Body of pancreas (tissue), 4 donors: ENCODE data around the gene AK9. TPM values are rescaled to one million over a fixed set of nuclear protein-coding genes. Genes with fewer than 3 reads are reported as not detected.

ENCODE experiments used
- ATAC-seq: fragments of 150-250 bp; one replicate; pipeline ENCODE4 v1.9.1; 2016
- DNase-seq, 4 donors: peaks; one replicate each; pipeline ENCODE4 v3.0.0-alpha.2; 2019
- H3K27ac ChIP-seq, 4 donors: fragments of 200-600 bp; sonication (generic); 1 replicate in 3 of 4; 2 replicates in 1 of 4; pipeline versions ENCODE4 v1.5.1 to v1.6.1; 2016 to 2019; ENCODE audit warnings: mild to moderate bottlenecking in 1 of 4, mixed read lengths in 1 of 4, moderate library complexity in 1 of 4
- H3K27me3 ChIP-seq, 2 donors: fragments of 200-600 bp; sonication (generic); one replicate each; pipeline ENCODE4 v1.6.0; 2016; ENCODE audit warnings: mild to moderate bottlenecking in 1 of 2
- H3K36me3 ChIP-seq, 2 donors: fragments of 200-600 bp; sonication (generic); replicated peaks in 1 of 2; 2 replicates each; pipeline ENCODE4 v1.5.1; 2016; ENCODE audit warnings: low read depth in 2 of 2; ENCODE audit not compliant: insufficient read depth in 1 of 2
- H3K4me1 ChIP-seq: fragments of 200-600 bp; sonication (generic); one replicate; pipeline ENCODE4 v1.6.0; 2016
- H3K4me3 ChIP-seq, 2 donors: fragments of 200-600 bp; sonication (generic); 1 replicate in 1 of 2; 2 replicates in 1 of 2; pipeline ENCODE4 v1.5.1; 2016 to 2019
- H3K9me3 ChIP-seq, 3 donors: fragments of 200-600 bp; sonication (generic); 1 replicate in 2 of 3; 2 replicates in 1 of 3; pipeline ENCODE4 v1.5.1; 2016
- POLR2A ChIP-seq, 3 donors: fragments of 450-650 bp; IDR thresholded peaks; one replicate each; pipeline ENCODE4 v1.6.1; 2016; ENCODE audit warnings: antibody characterized with exemption in 3 of 3, mild to moderate bottlenecking in 2 of 3
- WGBS, 2 donors: methylation state at CpG; one replicate each; pipeline ENCODE4 v1.1.5; 2017; 5-methylcytosine and 5-hydroxymethylcytosine counted together
- intact Hi-C: fragments of 100-400 bp; cut with DNase I; formaldehyde crosslinking; loops from one replicate; pipeline ENCODE4 v1.15.1; 2023
- total RNA-seq, 2 donors: library from RNA; depleted of rRNA; stranded (reverse); fragments of >200 nt; gene quantifications; one replicate each; pipeline ENCODE4 v1.1.0, GENCODE V29; 2016
- TF ChIP-seq, protein P1 (sequence below), 7 experiments: fragments of 450-650 bp in 4 of 7; fragments of 200-600 bp in 3 of 7; sonication (generic) in 3 of 7; IDR thresholded peaks; one replicate each; pipeline ENCODE4 v1.5.1; 2016 to 2019; ENCODE audit warnings: antibody characterized with exemption in 7 of 7

The AK9 gene
- total RNA-seq, 2 donors from 2014 or later = 9.6 to 20.1 TPM

GRCh38 chr6:109475625-109476024 lies 215.4 kb downstream of the AK9 start:
- Histone ChIP-seq H3K27ac (no peak overlapping the region), H3K27me3 (no peaks in the 10 kb centered on the region), H3K36me3 (peaks cover 0 to 6% of the 10 kb centered on the region in 2 donors), H3K4me1 (peaks cover 48% of the 10 kb centered on the region), H3K9me3 (no peaks in the 10 kb centered on the region), H3K4me3 (no peak overlapping the region)
- peak; percentile 53 for ATAC-seq
- 58 to 60% methylated on average over 2 of the region's 2 CpGs for WGBS, 2 donors
- TF ChIP-seq, protein P1, sequence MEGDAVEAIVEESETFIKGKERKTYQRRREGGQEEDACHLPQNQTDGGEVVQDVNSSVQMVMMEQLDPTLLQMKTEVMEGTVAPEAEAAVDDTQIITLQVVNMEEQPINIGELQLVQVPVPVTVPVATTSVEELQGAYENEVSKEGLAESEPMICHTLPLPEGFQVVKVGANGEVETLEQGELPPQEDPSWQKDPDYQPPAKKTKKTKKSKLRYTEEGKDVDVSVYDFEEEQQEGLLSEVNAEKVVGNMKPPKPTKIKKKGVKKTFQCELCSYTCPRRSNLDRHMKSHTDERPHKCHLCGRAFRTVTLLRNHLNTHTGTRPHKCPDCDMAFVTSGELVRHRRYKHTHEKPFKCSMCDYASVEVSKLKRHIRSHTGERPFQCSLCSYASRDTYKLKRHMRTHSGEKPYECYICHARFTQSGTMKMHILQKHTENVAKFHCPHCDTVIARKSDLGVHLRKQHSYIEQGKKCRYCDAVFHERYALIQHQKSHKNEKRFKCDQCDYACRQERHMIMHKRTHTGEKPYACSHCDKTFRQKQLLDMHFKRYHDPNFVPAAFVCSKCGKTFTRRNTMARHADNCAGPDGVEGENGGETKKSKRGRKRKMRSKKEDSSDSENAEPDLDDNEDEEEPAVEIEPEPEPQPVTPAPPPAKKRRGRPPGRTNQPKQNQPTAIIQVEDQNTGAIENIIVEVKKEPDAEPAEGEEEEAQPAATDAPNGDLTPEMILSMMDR (IDR thresholded peaks at IDR 0.05) = no peak
- no peak for TF ChIP-seq POLR2A (IDR thresholded peaks at IDR 0.05)
- intact Hi-C loops = no loop called here
- peak in 2 of 4 donors; percentile 31 to 34 for DNase-seq

GRCh38 chr6:109474995-109475394 lies 216.0 kb downstream of the AK9 start:
- WGBS, 2 donors = 67 to 81% methylated on average over 4 of the region's 4 CpGs
- no peak overlapping the region for H3K4me3 ChIP-seq
- no peak overlapping the region for H3K27ac ChIP-seq
- DNase-seq (no peak), ATAC-seq (no peak)
- no peaks in the 10 kb centered on the region for H3K9me3 ChIP-seq
- H3K4me1 ChIP-seq = peaks cover 42% of the 10 kb centered on the region
- peaks cover 0 to 6% of the 10 kb centered on the region in 2 donors for H3K36me3 ChIP-seq
- H3K27me3 ChIP-seq = no peaks in the 10 kb centered on the region
- intact Hi-C loops = no loop called here
- TF ChIP-seq POLR2A (IDR thresholded peaks at IDR 0.05) = no peak
- TF ChIP-seq, protein P1 (IDR thresholded peaks at IDR 0.05) = no peak

GRCh38 chr6:109473120-109473519 lies 217.9 kb downstream of the AK9 start:
- no peaks in the 10 kb centered on the region for H3K9me3 ChIP-seq
- no peak for DNase-seq
- 91 to 93% methylated on average over 3 of the region's 3 CpGs for WGBS, 2 donors
- H3K4me3 ChIP-seq = no peak overlapping the region
- intact Hi-C loops = no loop called here
- no peaks in the 10 kb centered on the region for H3K27me3 ChIP-seq
- H3K36me3 ChIP-seq = peaks cover 0 to 6% of the 10 kb centered on the region in 2 donors
- TF ChIP-seq POLR2A (IDR thresholded peaks at IDR 0.05) = no peak
- TF ChIP-seq, protein P1 (IDR thresholded peaks at IDR 0.05) = no peak
- peaks cover 24% of the 10 kb centered on the region for H3K4me1 ChIP-seq
- H3K27ac ChIP-seq = no peak overlapping the region
- ATAC-seq = no peak

DNA sequence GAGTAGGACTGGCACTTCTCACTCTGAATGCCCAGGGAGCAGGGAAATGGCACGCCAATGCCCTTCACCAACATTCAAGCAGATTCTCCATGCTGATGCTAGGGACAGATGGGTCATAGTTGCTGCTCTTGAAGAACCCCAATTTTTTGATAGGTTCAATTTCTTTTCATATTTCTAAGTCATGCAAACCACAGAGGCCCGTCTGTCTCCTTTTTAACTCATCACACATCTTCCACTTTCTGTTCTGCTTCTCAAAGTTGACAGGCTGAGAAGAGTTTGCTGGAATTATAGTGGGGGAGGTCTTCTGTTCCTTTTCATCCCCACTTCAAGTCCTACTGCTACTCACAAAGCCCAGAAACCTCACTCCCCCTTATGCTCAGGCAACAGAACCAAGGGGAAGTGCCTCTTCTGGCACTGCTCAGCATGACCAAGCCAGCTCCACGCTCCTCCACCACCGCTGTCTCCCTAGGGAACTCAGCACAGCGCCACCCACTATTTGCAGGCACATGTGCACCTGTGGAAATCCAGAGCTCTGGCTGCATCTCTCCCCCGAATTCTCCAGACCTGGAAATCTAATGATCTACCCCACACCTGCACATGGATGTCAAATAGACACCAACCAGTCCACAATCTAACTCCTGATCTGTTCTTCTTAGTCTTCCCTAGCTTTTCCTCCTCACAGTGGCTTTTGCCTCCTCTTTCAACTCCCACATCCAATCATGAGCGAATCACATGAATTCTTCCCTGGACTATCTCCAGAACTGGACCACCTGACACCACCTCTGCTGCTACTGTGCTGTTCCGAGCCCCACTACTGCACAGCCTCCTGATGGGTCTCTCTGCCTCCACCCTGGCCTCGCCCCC lies 218.6 kb downstream of the AK9 start:
- ATAC-seq = no peak
- peaks cover 0 to 6% of the 10 kb centered on the region in 2 donors for H3K36me3 ChIP-seq
- H3K4me3 ChIP-seq = no peak overlapping the region
- TF ChIP-seq, protein P1 (IDR thresholded peaks at IDR 0.05) = no peak
- TF ChIP-seq POLR2A (IDR thresholded peaks at IDR 0.05) = no peak
- DNase-seq = no peak
- H3K27ac ChIP-seq = no peak overlapping the region
- peaks cover 16% of the 10 kb centered on the region for H3K4me1 ChIP-seq
- intact Hi-C loops = no loop called here
- no peaks in the 10 kb centered on the region for H3K27me3 ChIP-seq
- 92 to 94% methylated on average over 8 to 9 of the region's 9 CpGs for WGBS, 2 donors
- no peaks in the 10 kb centered on the region for H3K9me3 ChIP-seq
